K562 (cell line): ENCODE data around the gene GAA. TPM values are rescaled to one million over a fixed set of nuclear protein-coding genes. Genes with fewer than 3 reads are reported as not detected.

Source experiments
- ATAC-seq: fragments of 200-7000 bp; cut with Tn5 transposase; 3 replicates; pipeline ENCODE4 v1.9.1; 2020; ENCODE audit warnings: moderate library complexity
- BruUV-seq: library from RNA; stranded (reverse); fragments of 400-500 nt; replicated peaks from 2 replicates; lab custom pipeline; 2021; lab: Mats Ljungman, UMichigan
- CTCF ChIA-PET: fragments of 300-600 bp; formaldehyde crosslinking; extraction: SDS; loops from one replicate; lab custom pipeline; 2021; ENCODE audit warnings: low intra/inter-chr PET ratio; lab: Yijun Ruan, JAX
- POLR2A ChIA-PET: fragments of 300-600, 350-650 bp; sonication (Branson Sonifier 250); formaldehyde crosslinking; extraction: SDS; loops from one replicate; lab custom pipeline; 2021; ENCODE audit warnings: antibody characterized with exemption, inconsistent platforms; lab: Yijun Ruan, JAX
- DNase-seq, 4 experiments: peaks; one replicate each; pipeline versions ENCODE4 v3.0.0 to v3.0.0-alpha.2; 2011 to 2018; ENCODE audit warnings: low spot score in 3 of 4, mixed read lengths in 3 of 4; ENCODE audit errors: extremely low read depth in 1 of 4
- FAIRE-seq: peaks from 2 replicates; lab custom pipeline; 2011; peaks lifted over from hg19 to GRCh38; lab: Jason Lieb, UNC
- H2AFZ ChIP-seq: 2 replicates; pipeline ENCODE4 v1.6.0; 2011; ENCODE audit warnings: low read depth, low read length, control low read depth, inconsistent platforms
- H3K27ac ChIP-seq: fragments of 200-600 bp; 3 replicates; pipeline ENCODE4 v1.8.0; 2011; ENCODE audit warnings: low read depth, mild to moderate bottlenecking, control low read depth, inconsistent platforms, low read length, moderate library complexity, mixed read lengths; ENCODE audit errors: extremely low read depth
- H3K27me3 ChIP-seq, 2 experiments: fragments of 300-600 bp in 1 of 2; 2 replicates in 1 of 2; 3 replicates in 1 of 2; pipeline versions ENCODE4 v1.6.0 to v1.8.0; 2011; ENCODE audit warnings: inconsistent platforms in 2 of 2, low read length in 2 of 2, mild to moderate bottlenecking in 1 of 2, mixed read lengths in 1 of 2, moderate library complexity in 1 of 2; ENCODE audit not compliant: control insufficient read depth in 2 of 2, insufficient read depth in 2 of 2
- H3K36me3 ChIP-seq: fragments of 300-600 bp; 3 replicates; pipeline ENCODE4 v1.8.0; 2011; ENCODE audit warnings: mild to moderate bottlenecking, low read length, inconsistent platforms; ENCODE audit not compliant: control insufficient read depth, insufficient read depth
- H3K4me1 ChIP-seq, 2 experiments: fragments of 200-600 bp in 1 of 2; replicated peaks in 1 of 2; 2 replicates in 1 of 2; 3 replicates in 1 of 2; pipeline versions ENCODE4 v1.5.1 to v1.8.0; 2011; ENCODE audit warnings: inconsistent platforms in 2 of 2, low read length in 2 of 2, mild to moderate bottlenecking in 1 of 2, mixed read lengths in 1 of 2, moderate library complexity in 1 of 2; ENCODE audit not compliant: control insufficient read depth in 2 of 2, insufficient read depth in 2 of 2
- H3K4me2 ChIP-seq: 2 replicates; pipeline ENCODE4 v1.6.1; 2011; ENCODE audit warnings: low read length, control low read depth, inconsistent platforms, mixed read lengths; ENCODE audit not compliant: insufficient read depth
- H3K4me3 ChIP-seq: fragments of 200-600 bp; sonication (generic), shearing (Covaris generic); 2 replicates; pipeline ENCODE4 v1.5.1; 2016; ENCODE audit warnings: control low read depth, inconsistent platforms
- H3K79me2 ChIP-seq: fragments of 200-600 bp; 3 replicates; pipeline ENCODE4 v1.8.0; 2011; ENCODE audit warnings: low read length, inconsistent platforms; ENCODE audit not compliant: control insufficient read depth, insufficient read depth
- H3K9ac ChIP-seq, 2 experiments: 2 replicates each; pipeline versions ENCODE4 v1.6.0 to v1.6.1; 2011; ENCODE audit warnings: low read depth in 2 of 2, low read length in 2 of 2, control low read depth in 1 of 2, inconsistent platforms in 1 of 2, mild to moderate bottlenecking in 1 of 2, mixed read lengths in 1 of 2; ENCODE audit not compliant: insufficient read depth in 1 of 2
- H3K9me1 ChIP-seq: one replicate; pipeline ENCODE4 v1.6.0; 2011; ENCODE audit warnings: inconsistent platforms, mild to moderate bottlenecking, low read length, moderate library complexity; ENCODE audit not compliant: control insufficient read depth, insufficient read depth
- H3K9me3 ChIP-seq: replicated peaks from 2 replicates; pipeline ENCODE4 v1.5.1; 2011; ENCODE audit warnings: low read depth, low read length, inconsistent platforms; ENCODE audit not compliant: control insufficient read depth, insufficient read depth
- H4K20me1 ChIP-seq: replicated peaks from 2 replicates; pipeline ENCODE4 v1.6.1; 2011; ENCODE audit warnings: low read length, inconsistent platforms, mixed read lengths; ENCODE audit not compliant: control insufficient read depth, insufficient read depth
- KAT8 ChIP-seq: fragments of 450-650 bp; IDR thresholded peaks from 2 replicates; pipeline ENCODE4 v1.6.1; 2016; ENCODE audit warnings: low read depth, mild to moderate bottlenecking
- MEIS2 ChIP-seq: fragments of 450-650 bp; IDR thresholded peaks from 2 replicates; pipeline ENCODE4 v1.6.1; 2014; ENCODE audit warnings: mild to moderate bottlenecking; ENCODE audit not compliant: partially characterized antibody
- ZNF24 ChIP-seq: fragments of 450-650 bp; IDR thresholded peaks from 2 replicates; pipeline ENCODE4 v1.6.1; 2016
- ZNF57 ChIP-seq: fragments of 450-650 bp; formaldehyde crosslinking; IDR thresholded peaks from 2 replicates; pipeline ENCODE4 v1.4.0; 2020; ENCODE audit warnings: mild to moderate bottlenecking, moderate library complexity
- ZNF75A ChIP-seq: fragments of 450-650 bp; formaldehyde crosslinking; IDR thresholded peaks from 2 replicates; pipeline ENCODE4 v1.4.0; 2020; ENCODE audit warnings: mild to moderate bottlenecking
- WGBS: fragments of 100-300 bp; shearing (Covaris generic); methylation state at CpG from one replicate; pipeline ENCODE4 v1.1.6; 2016; ENCODE audit warnings: low coverage, mixed read lengths; ENCODE audit not compliant: insufficient coverage; ENCODE audit errors: missing lambda C conversion rate; 5-methylcytosine and 5-hydroxymethylcytosine counted together
- in situ Hi-C: fragments of 300-500 bp; cut with MboI; formaldehyde crosslinking; loops from 4 replicates; pipeline ENCODE4 v1.15.0; 2018; ENCODE audit warnings: inconsistent platforms, mixed read lengths
- intact Hi-C: fragments of 100-400 bp; cut with micrococcal nuclease; formaldehyde crosslinking; loops from 2 replicates; pipeline ENCODE4 v1.14.2; 2022
- polyA plus RNA-seq, 8 experiments: library from polyadenylated mRNA; depleted of rRNA in 4 of 8; stranded (reverse) in 5 of 8; unstranded in 3 of 8; fragments of >200 nt; fragmentation: Nextera tagmentation in 2 of 8; fragmentation: Illumina TruSeq in 1 of 8; extraction: Ambion mirVana in 2 of 8; extraction: Trizol in 1 of 8; gene quantifications; 2 replicates each; pipeline versions ENCODE4 v1.2.1 to v1.2.3, GENCODE V29; 2011 to 2014; ENCODE audit warnings: inconsistent platforms in 1 of 8, missing spikeins in 1 of 8
- total RNA-seq, 7 experiments: library from RNA; depleted of rRNA in 6 of 7; stranded (reverse); fragments of >200 nt in 6 of 7; fragmentation: Illumina TruSeq in 2 of 7; extraction: Trizol in 2 of 7; gene quantifications; 2 replicates each; pipeline versions ENCODE4 v1.2.1 to v1.2.3, GENCODE V29; 2011 to 2021; ENCODE audit warnings: low replicate concordance in 1 of 7
- TF ChIP-seq, protein P1 (sequence below): fragments of 450-650 bp; IDR thresholded peaks from 2 replicates; pipeline ENCODE4 v1.6.1; 2016
- TF ChIP-seq, protein P2 (sequence below), 2 experiments: IDR thresholded peaks in 1 of 2; conservative IDR thresholded peaks in 1 of 2; 2 replicates each; pipeline ENCODE4 v1.6.1; 2016; ENCODE audit warnings: low read depth in 2 of 2, mild to moderate bottlenecking in 1 of 2, missing compliant biosample characterization in 1 of 2, missing genetic modification characterization in 1 of 2, moderate library complexity in 1 of 2

Gene GAA
- total and polyA plus RNA-seq, 9 of the 15 experiments (the other 6 are each of a cell fraction or from before 2014, with no cell fraction given) = 0.15 to 6.4 (median 1.7) TPM

DNA sequence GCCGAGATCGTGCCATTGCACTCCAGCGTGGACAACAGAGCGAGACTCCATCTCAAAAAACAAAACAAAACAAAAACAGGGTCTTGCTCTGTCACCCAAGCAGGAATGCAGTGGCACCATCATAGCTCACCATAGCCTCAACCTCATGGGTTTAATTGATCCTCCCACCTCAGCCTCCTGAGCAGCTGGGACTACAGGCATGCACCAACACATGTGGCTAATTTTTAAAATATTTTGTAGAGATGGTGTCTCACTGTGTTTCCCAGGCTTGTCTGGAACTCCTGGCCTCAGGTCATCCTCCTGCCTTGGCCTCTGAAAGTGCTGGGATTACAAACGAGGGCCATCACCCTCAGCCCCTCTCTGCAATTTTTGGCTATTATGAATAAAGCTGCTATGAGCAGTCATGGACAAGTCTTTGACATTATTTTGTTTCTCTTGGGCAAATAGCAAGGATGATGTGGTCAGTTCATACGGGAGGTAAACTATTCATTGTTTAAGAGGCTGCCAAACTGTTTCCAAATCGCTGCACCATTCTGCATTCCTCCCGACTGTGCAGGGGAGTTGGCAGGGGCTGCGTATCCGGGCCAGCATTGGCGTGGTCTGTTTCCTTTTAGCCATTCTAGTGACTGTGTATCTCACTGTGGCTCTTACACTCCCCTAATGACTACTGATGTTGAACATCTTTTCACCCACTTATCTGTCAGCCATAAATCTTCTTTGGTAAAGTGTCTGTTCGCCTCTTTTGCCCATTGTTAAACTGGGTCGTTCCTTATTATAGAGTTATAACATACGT lies 24.5 kb downstream of the GAA start:
- POLR2A ChIA-PET = interaction anchor here (0.8 to 1.4 kb wide), 4 partner anchors 11 to 21 kb away, joined by 3 to 4 read pairs (median 4); no protein-coding TSS in a partner anchor
- TF ChIP-seq, protein P1, sequence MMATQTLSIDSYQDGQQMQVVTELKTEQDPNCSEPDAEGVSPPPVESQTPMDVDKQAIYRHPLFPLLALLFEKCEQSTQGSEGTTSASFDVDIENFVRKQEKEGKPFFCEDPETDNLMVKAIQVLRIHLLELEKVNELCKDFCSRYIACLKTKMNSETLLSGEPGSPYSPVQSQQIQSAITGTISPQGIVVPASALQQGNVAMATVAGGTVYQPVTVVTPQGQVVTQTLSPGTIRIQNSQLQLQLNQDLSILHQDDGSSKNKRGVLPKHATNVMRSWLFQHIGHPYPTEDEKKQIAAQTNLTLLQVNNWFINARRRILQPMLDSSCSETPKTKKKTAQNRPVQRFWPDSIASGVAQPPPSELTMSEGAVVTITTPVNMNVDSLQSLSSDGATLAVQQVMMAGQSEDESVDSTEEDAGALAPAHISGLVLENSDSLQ = peak; percentile 63
- TF ChIP-seq ZNF75A (CRISPR knock-in tag) = no peak
- no peak for TF ChIP-seq ZNF24
- peak; percentile 31 for TF ChIP-seq MEIS2
- no peak for TF ChIP-seq ZNF57 (CRISPR knock-in tag)
- no peak for TF ChIP-seq KAT8
- TF ChIP-seq, protein P2, sequence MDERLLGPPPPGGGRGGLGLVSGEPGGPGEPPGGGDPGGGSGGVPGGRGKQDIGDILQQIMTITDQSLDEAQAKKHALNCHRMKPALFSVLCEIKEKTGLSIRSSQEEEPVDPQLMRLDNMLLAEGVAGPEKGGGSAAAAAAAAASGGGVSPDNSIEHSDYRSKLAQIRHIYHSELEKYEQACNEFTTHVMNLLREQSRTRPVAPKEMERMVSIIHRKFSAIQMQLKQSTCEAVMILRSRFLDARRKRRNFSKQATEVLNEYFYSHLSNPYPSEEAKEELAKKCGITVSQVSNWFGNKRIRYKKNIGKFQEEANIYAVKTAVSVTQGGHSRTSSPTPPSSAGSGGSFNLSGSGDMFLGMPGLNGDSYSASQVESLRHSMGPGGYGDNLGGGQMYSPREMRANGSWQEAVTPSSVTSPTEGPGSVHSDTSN (CRISPR knock-in tag; IDR thresholded peaks at IDR 0.05; ENCODE audit: low read depth) = no peak
- TF ChIP-seq, protein P2 (tag; conservative IDR thresholded peaks at IDR 0.05; ENCODE audit: low read depth) = 0 out of 2 replicates have a peak, but pooled peaks have one; percentile 25
- TF ChIP-seq, all 486 proteins: peak for 3
- Histone ChIP-seq H3K4me2 (no peak overlapping the region), H3K79me2 (no peaks in the 10 kb centered on the region), H3K27ac (no peak overlapping the region), H3K4me1 (peaks cover 0 to 7% of the 10 kb centered on the region in 2 experiments; a peak in 2 of 5 replicates), H3K9ac (no peak overlapping the region), H2AFZ (no peak overlapping the region), H4K20me1 (no peaks in the 10 kb centered on the region), H3K27me3 (peaks cover 22 to 36% of the 10 kb centered on the region in 2 experiments; a peak in 4 of 5 replicates), H3K4me3 (no peak overlapping the region), H3K9me3 (no peaks in the 10 kb centered on the region), H3K36me3 (no peaks in the 10 kb centered on the region), H3K9me1 (no peaks in the 10 kb centered on the region)
- ATAC-seq (no peak), DNase-seq (no peak), FAIRE-seq (no peak)
- intact Hi-C loops = loop anchor here (5.0 kb wide), 1 partner anchor 119 kb away; no protein-coding TSS in a partner anchor
- 7% methylated on average over 14 of the region's 14 CpGs for WGBS
- in situ Hi-C loops = no loop called here
- CTCF ChIA-PET = no interaction called here
- no TSS peak for BruUV-seq
